ENCODE measurements around the gene CALD1. TPM values are rescaled to one million over a fixed set of nuclear protein-coding genes. Genes with fewer than 3 reads are reported as not detected.

The CALD1 gene
- total RNA-seq, 1 donor from 2014 or later: 71.8 TPM

- H3K4me1 Mint-ChIP-seq: no peaks in the 10 kb centered on the region
- TF ChIP-seq CTCF (conservative IDR thresholded peaks at IDR 0.05): peak; percentile 56
- H3K27me3 Mint-ChIP-seq (ENCODE audit: low read depth): no peaks in the 10 kb centered on the region
- no peak overlapping the region for H3K4me3 Mint-ChIP-seq
- peaks cover 25% of the 10 kb centered on the region for H3K36me3 Mint-ChIP-seq (ENCODE audit: low read depth)
- H3K9me3 Mint-ChIP-seq: no peaks in the 10 kb centered on the region
- DNase-seq (ENCODE audit: low read depth, low spot score): no peak
- H3K27ac Mint-ChIP-seq (ENCODE audit: unreplicated experiment): no peak overlapping the region
Measured at GRCh38 chr7:134943785-134944400, 164.5 kb downstream of the CALD1 start.

GRCh38 chr7:134945691-134946090 is 166.3 kb downstream of the CALD1 start:
- no peak for DNase-seq (ENCODE audit: low read depth, low spot score)
- no peaks in the 10 kb centered on the region for H3K4me1 Mint-ChIP-seq

GRCh38 chr7:134946260-134946659 is 166.8 kb downstream of the CALD1 start:
- H3K9me3 Mint-ChIP-seq: no peaks in the 10 kb centered on the region
- no peak overlapping the region for H3K4me3 Mint-ChIP-seq
- no peak overlapping the region for H3K27ac Mint-ChIP-seq (ENCODE audit: unreplicated experiment)
- no peaks in the 10 kb centered on the region for H3K27me3 Mint-ChIP-seq (ENCODE audit: low read depth)
- TF ChIP-seq CTCF (conservative IDR thresholded peaks at IDR 0.05): no peak
- DNase-seq (ENCODE audit: low read depth, low spot score): no peak
- peaks cover 32% of the 10 kb centered on the region for H3K36me3 Mint-ChIP-seq (ENCODE audit: low read depth)
- H3K4me1 Mint-ChIP-seq: no peaks in the 10 kb centered on the region

More at GRCh38 chr7:134945691-134946090, 166.3 kb downstream of the CALD1 start:
- Mint-ChIP-seq H3K27me3 (ENCODE audit: low read depth) (no peaks in the 10 kb centered on the region), H3K9me3 (no peaks in the 10 kb centered on the region), H3K27ac (ENCODE audit: unreplicated experiment) (no peak overlapping the region), H3K4me3 (no peak overlapping the region), H3K36me3 (ENCODE audit: low read depth) (peaks cover 36% of the 10 kb centered on the region)
- no peak for TF ChIP-seq CTCF (conservative IDR thresholded peaks at IDR 0.05)

GRCh38 chr7:134947329-134947728 is 167.9 kb downstream of the CALD1 start:
- Mint-ChIP-seq H3K9me3 (no peaks in the 10 kb centered on the region), H3K36me3 (ENCODE audit: low read depth) (peaks cover 32% of the 10 kb centered on the region), H3K4me1 (no peaks in the 10 kb centered on the region), H3K4me3 (no peak overlapping the region), H3K27me3 (ENCODE audit: low read depth) (no peaks in the 10 kb centered on the region), H3K27ac (ENCODE audit: unreplicated experiment) (no peak overlapping the region)
- no peak for TF ChIP-seq CTCF (conservative IDR thresholded peaks at IDR 0.05)
- no peak for DNase-seq (ENCODE audit: low read depth, low spot score)

GRCh38 chr7:134947831-134948230 is 168.4 kb downstream of the CALD1 start:
- Mint-ChIP-seq H3K36me3 (ENCODE audit: low read depth) (peaks cover 31% of the 10 kb centered on the region), H3K4me1 (no peaks in the 10 kb centered on the region), H3K27ac (ENCODE audit: unreplicated experiment) (no peak overlapping the region), H3K27me3 (ENCODE audit: low read depth) (no peaks in the 10 kb centered on the region), H3K4me3 (no peak overlapping the region), H3K9me3 (no peaks in the 10 kb centered on the region)
- no peak for DNase-seq (ENCODE audit: low read depth, low spot score)
- TF ChIP-seq CTCF (conservative IDR thresholded peaks at IDR 0.05): no peak
